Astrocyte of the spinal cord (primary cell): ENCODE results near the gene ABCA13.

Experiments used
- DNase-seq: peaks from one replicate; pipeline ENCODE4 v3.0.0; 2011; ENCODE audit warnings: low read depth, low spot score
- H3K4me3 ChIP-seq: 2 replicates; pipeline ENCODE4 v1.5.1; 2011; ENCODE audit warnings: low read depth, mild to moderate bottlenecking, low read length, moderate library complexity
- CTCF ChIP-seq: IDR thresholded peaks from 2 replicates; pipeline ENCODE4 v1.5.1; 2012; ENCODE audit warnings: low read depth, mild to moderate bottlenecking, low read length, inconsistent platforms
- in situ Hi-C: cut with HindIII; loops from 2 replicates; pipeline ENCODE4 v1.10.0; 2017; ENCODE audit warnings: low sequenced_read_pairs

Gene ABCA13

GRCh38 chr7:48171202-48171601, at the start of gene ABCA13:
ABCA13 (plus strand) TSS chr7:48171458; CDS start chr7:48171484, 26 bp downstream.
- no peak for TF ChIP-seq CTCF
- peak; percentile 23 for DNase-seq
- in situ Hi-C loops: no loop called here

GRCh38 chr7:48126037-48126436, 45.2 kb upstream of the ABCA13 start:
- no peak for DNase-seq
- no peak overlapping the region for H3K4me3 ChIP-seq
- in situ Hi-C loops: no loop called here
- no peak for TF ChIP-seq CTCF

More at GRCh38 chr7:48171202-48171601, at the start of gene ABCA13:
- no peak within 1 kb of the TSS for H3K4me3 ChIP-seq

GRCh38 chr7:48130658-48131108, 40.6 kb upstream of the ABCA13 start:
- TF ChIP-seq CTCF: no peak
- DNase-seq: peak; percentile 33
- H3K4me3 ChIP-seq: no peak overlapping the region
- in situ Hi-C loops: no loop called here

GRCh38 chr7:48132792-48133191, 38.5 kb upstream of the ABCA13 start:
- in situ Hi-C loops: no loop called here
- no peak overlapping the region for H3K4me3 ChIP-seq

GRCh38 chr7:48139459-48139858, 31.8 kb upstream of the ABCA13 start:
- DNase-seq: no peak
- in situ Hi-C loops: no loop called here
- peak; percentile 33 for TF ChIP-seq CTCF
- no peak overlapping the region for H3K4me3 ChIP-seq

More at GRCh38 chr7:48132792-48133191, 38.5 kb upstream of the ABCA13 start:
- TF ChIP-seq CTCF: no peak
- no peak for DNase-seq

- in situ Hi-C loops: no loop called here
- DNase-seq: peak; percentile 10
- no peak overlapping the region for H3K4me3 ChIP-seq
- TF ChIP-seq CTCF: no peak
These were observed 31.1 kb upstream of the ABCA13 start for GRCh38 chr7:48140001-48140681.
